ENCODE data around the gene ZBTB44. TPM values are rescaled to one million over a fixed set of nuclear protein-coding genes. Genes with fewer than 3 reads are reported as not detected.
"Not testable (repeated sequence)": the region's sequence is repeated elsewhere in the genome, so short reads cannot be mapped to it uniquely, and the experiment has no call there.

ZBTB44 gene, protein sequence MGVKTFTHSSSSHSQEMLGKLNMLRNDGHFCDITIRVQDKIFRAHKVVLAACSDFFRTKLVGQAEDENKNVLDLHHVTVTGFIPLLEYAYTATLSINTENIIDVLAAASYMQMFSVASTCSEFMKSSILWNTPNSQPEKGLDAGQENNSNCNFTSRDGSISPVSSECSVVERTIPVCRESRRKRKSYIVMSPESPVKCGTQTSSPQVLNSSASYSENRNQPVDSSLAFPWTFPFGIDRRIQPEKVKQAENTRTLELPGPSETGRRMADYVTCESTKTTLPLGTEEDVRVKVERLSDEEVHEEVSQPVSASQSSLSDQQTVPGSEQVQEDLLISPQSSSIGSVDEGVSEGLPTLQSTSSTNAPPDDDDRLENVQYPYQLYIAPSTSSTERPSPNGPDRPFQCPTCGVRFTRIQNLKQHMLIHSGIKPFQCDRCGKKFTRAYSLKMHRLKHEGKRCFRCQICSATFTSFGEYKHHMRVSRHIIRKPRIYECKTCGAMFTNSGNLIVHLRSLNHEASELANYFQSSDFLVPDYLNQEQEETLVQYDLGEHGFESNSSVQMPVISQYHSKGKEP
- 57.3 TPM for total RNA-seq
- long read RNA-seq, full-length matches to known transcripts, result 2 of 18 reads
- long read RNA-seq, partial matches to known transcripts, result 4 of 18 reads
- long read RNA-seq, other reads (novel, unspliced or antisense), result 12 of 18 reads

DNA sequence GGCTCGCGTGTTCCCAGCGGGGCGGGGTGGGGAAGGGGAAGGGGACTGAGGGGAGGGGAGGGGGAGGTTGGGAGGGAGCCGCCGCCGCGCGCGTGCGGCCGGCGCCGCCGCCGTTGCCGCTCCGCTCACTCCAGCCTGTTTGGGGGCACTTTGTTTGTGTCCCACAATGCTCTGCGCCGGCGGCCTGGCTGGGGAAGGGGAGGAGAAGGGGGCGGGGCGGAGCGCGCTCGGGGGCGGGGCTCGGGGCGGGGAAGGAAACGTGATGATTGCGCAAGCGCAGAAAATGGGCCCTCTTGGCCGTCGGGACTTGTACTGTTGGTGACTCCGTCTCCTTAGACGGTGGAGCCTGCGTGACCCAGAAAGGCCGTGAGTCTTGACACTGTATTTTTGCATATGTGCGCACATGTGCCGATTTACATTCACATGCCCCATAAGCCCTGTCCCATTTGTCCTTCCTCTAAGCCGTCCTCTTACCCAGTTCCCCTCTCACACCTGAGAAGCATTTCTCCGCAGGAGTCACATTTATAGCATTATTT, at the start of gene ZBTB44:
ZBTB44 (minus strand) TSS at position 168 of the 536 bp plus-strand sequence. CDS start 53,044 bp downstream, outside the sequence.
- ATAC-seq, result peak; percentile 97
- intact Hi-C loops (cut with micrococcal nuclease), result no loop called here
- DNase-seq, result peak; percentile 94

DNA sequence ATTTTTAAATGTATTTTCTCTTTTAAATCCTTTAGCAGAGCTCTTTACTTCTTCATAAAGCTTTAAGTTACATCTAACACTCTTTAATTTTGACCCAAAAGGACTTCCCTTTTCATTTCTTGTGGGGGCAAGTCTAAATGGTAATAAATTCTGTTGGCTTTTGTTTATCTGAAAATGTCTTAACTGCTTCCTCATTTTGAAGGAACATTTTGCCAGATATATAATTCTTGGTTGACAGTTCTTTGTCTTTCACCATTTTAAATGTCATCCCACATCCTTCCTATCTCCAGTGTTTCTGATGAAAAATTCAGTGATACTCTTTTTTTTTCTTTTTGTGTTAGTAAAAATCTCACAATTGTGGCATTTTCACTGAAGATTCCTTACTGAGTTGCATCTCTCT, 44.7 kb upstream of the ZBTB44 start:
- intact Hi-C loops (cut with micrococcal nuclease), result no loop called here
- DNase-seq (no peak), ATAC-seq (no peak)

DNA sequence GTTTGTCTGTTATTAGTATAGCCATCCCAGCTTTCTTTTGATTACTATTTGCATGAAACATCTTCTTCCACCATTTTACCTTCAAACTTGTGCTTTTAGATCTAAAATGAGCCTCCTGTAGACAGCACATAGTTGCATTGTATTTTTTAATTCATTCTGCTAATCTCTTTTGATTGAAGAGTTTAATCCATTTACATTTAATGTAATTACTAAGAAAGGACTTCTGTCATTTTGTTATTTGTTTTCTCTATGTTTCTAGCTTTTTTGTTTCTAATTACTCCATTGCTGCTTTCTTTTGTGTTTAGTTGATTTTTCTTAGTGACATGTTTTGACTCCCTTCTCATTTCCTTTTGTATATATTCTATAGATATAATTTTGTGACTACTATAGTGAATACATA, 43.7 kb upstream of the ZBTB44 start:
- DNase-seq (no peak), ATAC-seq (no peak)
- intact Hi-C loops (cut with micrococcal nuclease), result no loop called here

DNA sequence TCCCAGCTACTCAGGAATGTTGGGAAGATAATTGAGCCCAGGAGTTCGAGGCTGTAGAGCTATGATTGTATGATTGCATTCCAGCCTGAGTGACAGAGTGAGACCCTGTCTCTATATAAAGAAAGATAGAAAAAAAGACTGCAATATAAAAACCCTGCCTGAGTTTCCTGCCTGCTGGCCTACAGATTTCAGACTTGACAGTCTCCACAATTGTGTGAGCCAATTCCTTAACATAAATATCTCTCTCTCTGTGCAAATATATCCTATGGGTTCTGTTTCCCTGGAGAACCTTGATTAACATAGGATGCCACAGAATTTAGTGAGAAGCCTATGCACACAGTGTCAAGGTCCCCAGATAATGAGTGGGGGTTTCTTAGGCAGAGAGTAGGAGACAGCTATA, 32.5 kb upstream of the ZBTB44 start:
- intact Hi-C loops (cut with micrococcal nuclease), result no loop called here
- DNase-seq (no peak), ATAC-seq (no peak)

DNA sequence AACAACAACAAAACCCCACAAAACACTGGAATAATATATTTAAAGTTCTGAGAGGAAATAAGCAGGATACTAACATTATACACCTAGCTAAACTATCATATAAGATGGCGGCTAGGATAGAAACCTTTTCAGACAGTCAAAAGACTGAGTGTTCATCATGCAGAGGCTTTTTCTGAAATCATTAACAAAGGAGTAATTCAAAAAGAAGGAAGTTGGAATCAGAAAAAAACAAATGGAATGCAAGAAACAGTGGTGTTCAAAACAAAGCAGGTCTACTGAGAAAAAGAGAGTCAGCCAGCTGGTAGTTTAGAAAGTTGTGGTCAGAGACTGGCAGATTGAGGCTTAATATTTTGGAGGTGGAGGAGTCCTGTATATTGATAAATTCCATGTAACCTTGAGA, 30.1 kb upstream of the ZBTB44 start:
- ATAC-seq, result no peak
- DNase-seq, result no peak
- intact Hi-C loops (cut with micrococcal nuclease), result no loop called here

DNA sequence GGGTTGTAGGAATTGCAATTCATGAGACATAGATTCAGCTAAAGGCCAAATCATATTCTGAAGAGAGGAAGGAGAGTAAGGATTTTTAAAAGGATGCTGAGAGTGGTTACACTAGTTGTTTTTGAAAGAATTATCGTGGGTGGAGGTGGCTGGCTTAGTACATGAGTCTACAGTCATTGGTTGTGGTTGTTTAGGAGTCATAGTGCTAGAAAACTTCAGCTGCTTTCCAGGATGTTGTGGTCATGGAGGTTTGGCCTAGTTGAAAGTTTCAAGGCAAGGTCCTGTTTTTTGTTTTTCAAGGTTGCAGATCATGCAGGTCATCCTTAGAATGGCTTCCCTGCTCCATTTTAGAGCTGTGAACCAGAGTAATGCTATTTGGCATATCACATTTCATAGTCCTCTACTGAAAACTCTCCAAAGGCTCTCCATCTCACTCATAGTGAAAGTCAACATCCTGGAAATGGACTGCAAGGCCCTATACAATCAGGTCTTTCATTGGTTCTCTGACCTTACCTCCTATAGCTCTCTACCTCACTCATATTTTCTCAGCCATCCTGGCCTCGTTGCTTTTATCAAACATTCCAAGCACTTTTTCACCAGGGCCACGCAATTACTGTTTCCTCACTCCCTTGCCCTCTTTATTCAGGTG, 26.1 kb upstream of the ZBTB44 start:
- DNase-seq, result no peak
- ATAC-seq, result no peak
- intact Hi-C loops (cut with micrococcal nuclease), result no loop called here

DNA sequence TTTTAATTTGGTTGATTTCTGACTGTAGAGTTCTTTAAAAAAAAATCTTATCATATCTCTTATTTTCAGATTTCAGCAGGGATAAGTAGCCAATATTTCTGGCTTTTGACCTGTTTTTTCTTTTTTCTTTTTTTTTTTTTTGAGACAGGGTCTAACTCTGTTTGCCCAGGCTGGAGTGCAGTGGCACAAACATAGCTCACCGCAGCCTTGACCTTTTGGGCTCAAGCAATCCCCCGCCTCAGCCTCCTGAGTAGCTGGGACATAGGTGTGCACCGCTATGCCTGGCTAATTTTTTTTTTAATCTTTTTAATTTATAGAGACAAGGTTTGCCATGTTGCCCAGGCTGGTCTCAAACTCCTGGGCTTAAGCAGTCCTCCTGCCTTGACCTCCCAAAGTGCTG, 23.9 kb upstream of the ZBTB44 start:
- no peak for ATAC-seq
- intact Hi-C loops (cut with micrococcal nuclease), result no loop called here
- DNase-seq, result no peak

DNA sequence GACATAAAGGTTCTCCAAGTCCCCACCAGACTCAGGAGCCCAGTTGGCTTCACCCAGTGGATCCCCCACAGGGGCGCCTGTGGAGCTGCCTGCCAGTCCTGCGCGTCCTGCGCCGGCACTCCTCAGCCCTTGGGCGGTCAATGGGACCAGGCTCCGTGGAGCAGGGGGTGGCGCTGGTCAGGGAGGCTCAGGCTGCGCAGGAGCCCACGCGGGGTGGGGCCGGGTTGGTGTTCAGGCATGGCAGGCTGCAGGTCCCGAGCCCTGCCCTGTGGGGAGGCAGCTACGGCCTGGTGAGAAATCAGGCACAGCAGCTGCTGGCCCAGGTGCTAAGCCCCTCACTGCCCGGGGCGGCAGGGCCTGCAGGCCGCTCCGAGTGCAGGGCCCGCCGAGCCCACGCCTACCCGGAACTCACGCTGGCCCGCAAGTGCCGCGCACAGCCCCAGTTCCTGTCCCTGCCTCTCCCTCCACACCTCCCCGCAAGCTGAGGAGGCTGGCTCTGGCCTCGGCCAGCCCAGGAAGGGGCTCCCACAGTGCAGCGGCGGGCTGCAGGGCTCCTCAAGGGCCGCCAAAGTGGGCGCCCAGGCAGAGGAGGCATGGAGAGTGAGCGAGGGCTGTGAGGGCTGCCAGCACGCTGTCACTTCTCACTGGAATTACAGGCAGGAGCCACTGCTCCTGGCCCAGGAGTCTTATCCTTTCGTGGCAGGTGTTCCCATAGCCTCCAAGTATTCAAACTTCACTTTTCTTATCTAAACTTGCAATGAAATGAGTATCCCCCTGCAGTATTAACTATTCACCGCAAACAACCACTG, 22.8 kb upstream of the ZBTB44 start:
- ATAC-seq (no peak), DNase-seq (no peak)
- intact Hi-C loops (cut with micrococcal nuclease), result no loop called here

DNA sequence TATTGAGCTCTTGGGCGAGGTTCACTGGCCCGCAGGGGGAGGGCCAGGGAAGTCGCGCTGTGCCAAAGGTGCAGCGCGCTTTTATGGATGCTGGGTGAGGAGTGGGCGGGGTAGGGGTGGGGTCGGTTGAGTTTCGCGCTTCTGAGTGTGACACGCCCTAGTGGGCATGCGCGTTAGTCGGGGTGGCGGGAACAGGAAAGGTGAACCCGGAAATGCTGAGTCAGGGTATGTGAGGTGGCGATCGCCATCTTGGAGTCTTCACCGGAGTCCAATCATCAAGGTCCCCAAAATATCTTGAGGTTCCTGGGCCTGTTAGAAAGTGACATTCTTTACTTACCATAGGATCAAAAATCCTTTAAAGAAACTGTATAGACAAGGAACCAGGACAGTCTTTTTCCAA, 16.7 kb upstream of the ZBTB44 start:
- DNase-seq; intact Hi-C loops (cut with micrococcal nuclease); ATAC-seq: not testable (repeated sequence)

DNA sequence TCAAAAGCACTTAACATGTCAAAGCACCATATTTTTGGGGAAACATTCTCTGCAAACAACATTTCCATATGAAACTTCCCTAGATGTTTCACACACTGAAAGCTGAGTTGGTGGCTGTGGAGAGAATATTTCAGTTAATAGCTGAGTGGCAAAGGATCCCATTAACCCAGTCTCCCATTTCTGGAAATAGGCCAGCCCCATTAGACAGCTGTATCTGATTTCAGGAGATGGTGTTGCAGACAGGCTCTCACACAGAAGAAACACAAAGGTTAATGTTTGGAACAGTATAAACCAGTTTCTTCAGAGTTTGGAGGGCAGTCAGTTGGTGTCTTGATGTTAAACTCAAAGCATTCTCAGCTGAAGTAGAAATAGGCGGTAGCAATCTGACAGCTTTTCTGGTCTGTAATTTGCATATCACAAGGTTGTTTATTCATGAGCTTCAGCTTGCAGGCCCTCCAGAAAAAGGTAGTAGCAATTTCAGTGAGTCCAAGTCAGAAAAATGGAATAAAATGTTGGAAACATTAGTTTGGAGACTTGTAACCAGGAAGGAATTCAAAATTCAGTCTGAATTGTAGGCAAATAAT, 15.5 kb upstream of the ZBTB44 start:
- DNase-seq (no peak), ATAC-seq (no peak)
- intact Hi-C loops (cut with micrococcal nuclease), result no loop called here

DNA sequence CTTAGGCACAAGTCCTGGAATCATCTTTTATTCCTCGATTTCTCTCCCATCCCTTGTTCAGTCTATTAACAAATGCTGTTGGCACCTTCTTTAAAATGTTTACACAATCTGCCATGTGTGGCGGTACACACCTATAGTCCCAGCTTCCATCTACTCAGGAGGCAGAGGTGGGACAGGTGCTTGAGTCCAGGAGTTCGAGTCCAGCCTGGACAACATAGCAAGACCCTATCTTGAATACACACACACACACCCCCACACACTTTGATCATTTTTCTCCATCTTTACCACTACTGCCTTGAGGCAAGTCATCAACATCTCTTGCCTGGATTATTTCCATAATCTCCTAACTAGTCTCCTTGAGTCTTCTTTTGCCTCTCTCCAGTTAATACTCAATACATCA, 13.7 kb upstream of the ZBTB44 start:
- DNase-seq, result no peak
- intact Hi-C loops (cut with micrococcal nuclease), result no loop called here
- no peak for ATAC-seq

DNA sequence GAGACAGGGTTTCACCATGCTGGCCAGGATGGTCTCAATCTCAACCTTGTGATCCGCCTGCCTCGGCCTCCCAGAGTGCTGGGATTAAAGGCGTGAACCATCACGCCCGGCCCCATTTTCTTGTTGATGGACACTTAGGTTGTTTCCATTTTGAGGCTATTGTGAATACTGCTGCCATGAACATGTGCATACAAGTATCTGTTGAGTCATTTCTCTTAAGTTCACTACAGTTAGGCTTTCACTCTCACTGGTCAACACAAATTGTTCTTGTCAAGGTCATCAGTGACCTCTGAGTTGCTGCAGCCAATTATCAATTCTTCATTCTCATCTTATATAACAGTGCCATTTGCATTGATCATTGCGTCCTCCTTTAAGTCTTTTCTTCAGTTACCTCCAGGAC, 13.0 kb upstream of the ZBTB44 start:
- ATAC-seq (no peak), DNase-seq (no peak)
- intact Hi-C loops (cut with micrococcal nuclease), result no loop called here

DNA sequence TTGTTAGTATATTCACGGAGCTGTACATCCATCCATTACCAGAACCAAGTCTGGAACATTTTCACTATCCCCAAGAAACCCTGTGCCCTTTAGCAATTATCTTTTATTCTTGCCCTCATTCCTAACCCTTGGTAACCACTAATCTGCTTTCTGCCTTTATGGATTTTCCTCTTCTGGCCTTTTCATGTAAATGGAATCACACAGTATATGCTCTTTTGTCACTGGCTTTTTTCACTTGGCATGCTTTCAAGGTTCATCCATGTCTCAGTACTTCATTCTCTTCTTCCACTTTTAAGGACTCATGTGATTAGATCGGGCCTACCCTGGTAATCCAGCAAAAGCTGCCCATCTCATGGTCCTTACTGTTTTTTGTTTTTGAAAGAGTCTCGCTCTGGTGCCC, 11.0 kb upstream of the ZBTB44 start:
- ATAC-seq (no peak), DNase-seq (no peak)
- intact Hi-C loops (cut with micrococcal nuclease), result no loop called here

DNA sequence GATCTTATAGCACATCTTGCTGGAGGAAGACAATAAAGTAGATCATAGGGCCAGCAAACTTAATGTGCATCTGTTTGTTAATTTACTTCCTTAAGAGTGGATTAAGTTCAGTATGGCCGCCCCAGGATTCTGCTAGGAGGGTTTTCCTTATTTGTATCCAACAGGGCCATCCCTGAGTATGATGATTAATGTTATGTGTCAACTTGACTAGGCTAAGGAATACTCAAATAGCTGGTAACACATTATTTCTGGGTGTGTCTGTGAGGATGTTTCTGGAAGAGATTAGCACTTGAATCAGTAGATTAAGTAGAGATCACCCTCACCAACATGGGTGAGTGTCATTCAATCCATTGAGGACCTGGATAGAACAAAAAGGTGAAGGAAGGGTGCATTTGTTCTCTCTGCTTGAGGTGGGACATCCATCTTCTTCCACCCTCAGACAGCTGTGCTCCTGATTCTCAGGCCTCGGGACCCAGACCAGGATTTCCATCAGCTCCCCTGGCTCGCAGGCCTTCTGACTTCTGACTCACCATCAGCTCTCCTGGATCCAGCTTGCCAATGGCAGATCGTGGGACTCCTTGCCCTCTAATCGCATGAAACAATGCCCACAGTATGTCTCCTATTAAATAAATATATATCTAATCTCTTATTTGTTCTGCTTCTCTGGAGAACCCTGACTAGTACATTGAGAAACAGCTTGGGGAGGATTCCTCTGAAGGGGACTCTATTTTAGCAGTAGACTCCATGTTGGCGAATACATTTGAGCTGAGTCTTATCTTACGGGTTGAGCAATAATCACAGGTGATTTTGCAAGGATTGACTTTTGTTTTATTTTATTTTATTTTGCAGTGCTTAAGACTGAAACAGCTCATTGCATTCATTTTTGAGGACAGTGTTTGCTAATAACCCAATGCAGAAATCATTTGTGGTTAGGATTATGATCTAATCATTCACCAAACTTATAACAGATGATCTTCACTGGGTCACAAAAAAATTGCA, 9.0 kb upstream of the ZBTB44 start:
- intact Hi-C loops (cut with micrococcal nuclease), result no loop called here
- DNase-seq (no peak), ATAC-seq (no peak)

DNA sequence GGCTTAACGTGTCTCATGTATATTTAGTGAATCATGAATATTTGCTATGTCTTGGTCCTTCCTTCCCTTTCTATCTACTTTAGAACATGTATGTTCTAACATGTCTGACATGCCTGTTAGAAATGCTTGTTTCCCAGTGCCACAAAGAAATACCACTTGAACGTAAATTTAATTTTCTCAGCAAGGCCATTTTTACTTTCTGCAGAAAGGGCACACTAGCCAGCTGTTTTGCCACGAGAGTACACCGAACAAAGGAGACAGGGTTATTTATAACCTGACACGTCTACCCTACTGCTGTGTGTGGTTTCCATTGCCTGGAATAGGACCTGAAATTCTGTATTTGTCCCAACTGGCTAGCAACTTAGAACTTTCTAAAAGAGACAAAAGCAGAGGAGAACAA, 7.4 kb upstream of the ZBTB44 start:
- intact Hi-C loops (cut with micrococcal nuclease), result no loop called here
- ATAC-seq (no peak), DNase-seq (no peak)

DNA sequence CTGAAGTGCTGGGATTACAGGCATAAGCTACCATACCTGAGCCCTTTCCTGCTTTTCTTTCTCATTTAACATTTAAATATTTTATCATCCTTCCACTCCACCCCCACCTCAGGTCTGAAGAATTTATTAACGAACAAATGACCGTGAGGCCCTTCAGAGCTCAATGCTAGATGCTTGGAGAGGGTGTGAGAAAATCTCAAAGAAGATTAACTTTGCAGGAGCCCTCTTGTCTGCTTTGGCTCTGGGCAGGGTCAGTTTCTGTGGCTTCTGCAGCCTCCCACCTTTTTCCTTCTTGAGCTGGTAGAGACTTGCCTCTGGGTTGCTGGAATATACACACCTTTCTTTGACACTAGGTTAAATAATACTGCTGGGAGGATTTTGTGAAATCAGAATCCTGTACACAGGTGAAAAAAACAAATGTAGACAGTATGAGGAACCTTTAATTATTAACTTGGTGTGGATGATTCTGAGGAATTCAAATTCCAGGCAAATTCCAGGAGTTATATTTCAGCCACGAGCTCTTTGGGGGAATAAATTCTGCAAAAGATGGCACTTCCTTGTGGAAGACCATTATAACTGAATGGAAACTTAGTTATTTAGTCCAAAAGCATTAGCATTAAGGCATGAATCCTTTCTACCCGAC, 3.4 kb upstream of the ZBTB44 start:
- DNase-seq (no peak), ATAC-seq (no peak)
- intact Hi-C loops (cut with micrococcal nuclease), result no loop called here

DNA sequence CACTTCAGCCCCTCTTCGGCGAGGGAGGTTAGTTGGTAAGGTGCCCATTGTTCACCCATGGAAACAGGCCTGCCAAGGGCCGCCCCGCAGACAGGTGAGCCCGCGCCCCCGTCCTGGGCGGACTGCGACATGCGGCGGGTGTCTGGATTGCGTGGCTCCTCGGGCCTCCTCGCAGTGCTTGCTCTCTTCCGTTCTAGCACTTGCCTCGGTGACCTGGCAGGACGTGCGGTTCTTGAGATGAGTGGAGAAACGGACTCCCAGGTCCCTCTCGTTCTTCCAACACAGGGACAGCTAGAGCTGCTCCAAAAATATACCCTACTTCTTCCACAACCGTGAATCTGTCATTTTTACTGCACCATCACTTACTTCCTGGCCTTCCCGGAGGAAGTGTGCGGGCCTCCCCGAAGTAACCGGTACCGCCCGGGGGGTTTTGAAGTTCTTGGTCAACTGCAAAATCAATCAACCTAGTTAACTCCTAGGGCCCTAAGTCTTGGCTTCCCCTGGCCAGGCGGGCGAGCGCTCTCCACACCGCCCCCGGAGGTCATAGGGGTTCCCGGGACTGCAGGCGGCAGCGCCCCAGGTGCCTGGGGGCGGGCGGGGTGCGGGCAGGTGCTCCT, 745 bp upstream of the ZBTB44 start:
- peak; percentile 44 for DNase-seq
- intact Hi-C loops (cut with micrococcal nuclease), result no loop called here

More for the DNA sequence above, 745 bp upstream of the ZBTB44 start:
- ATAC-seq, result no peak
